ENCODE measurements around the gene DSP.

DSP gene

GRCh38 chr6:7541175-7542064, at the start of gene DSP:
Gene DSP (plus strand): TSS chr6:7541671. CDS start chr6:7541916, 245 bp downstream.
- DNase-seq: no peak

GRCh38 chr6:7493866-7494265, 47.6 kb upstream of the DSP start:
- no peak for DNase-seq

GRCh38 chr6:7494638-7495037, 46.8 kb upstream of the DSP start:
- no peak for DNase-seq

- no peak for DNase-seq
These were observed 45.1 kb upstream of the DSP start for GRCh38 chr6:7496266-7496875.

- no peak for DNase-seq
These were observed 40.7 kb upstream of the DSP start for GRCh38 chr6:7500752-7501282.

GRCh38 chr6:7502743-7503142, 38.7 kb upstream of the DSP start:
- no peak for DNase-seq

GRCh38 chr6:7504041-7504440, 37.4 kb upstream of the DSP start:
- DNase-seq: no peak

GRCh38 chr6:7505189-7505699, 36.2 kb upstream of the DSP start:
- DNase-seq: no peak

GRCh38 chr6:7507600-7507999, 33.9 kb upstream of the DSP start:
- no peak for DNase-seq

GRCh38 chr6:7512320-7512719, 29.2 kb upstream of the DSP start:
- DNase-seq: no peak

- no peak for DNase-seq
These were observed 27.9 kb upstream of the DSP start for GRCh38 chr6:7513529-7513928.

GRCh38 chr6:7515363-7515762, 26.1 kb upstream of the DSP start:
- DNase-seq: no peak

- no peak for DNase-seq
These were observed 22.6 kb upstream of the DSP start for GRCh38 chr6:7518877-7519276.

GRCh38 chr6:7522873-7523272, 18.6 kb upstream of the DSP start:
- no peak for DNase-seq

- DNase-seq: no peak
These were observed 17.5 kb upstream of the DSP start for GRCh38 chr6:7523922-7524321.

- DNase-seq: no peak
These were observed 14.7 kb upstream of the DSP start for GRCh38 chr6:7526755-7527154.

- DNase-seq: no peak
These were observed 12.9 kb upstream of the DSP start for GRCh38 chr6:7528565-7528964.

GRCh38 chr6:7529141-7529540, 12.3 kb upstream of the DSP start:
- no peak for DNase-seq

GRCh38 chr6:7532232-7532631, 9.2 kb upstream of the DSP start:
- no peak for DNase-seq

- no peak for DNase-seq
These were observed 8.7 kb upstream of the DSP start for GRCh38 chr6:7532821-7533220.

GRCh38 chr6:7534192-7534591, 7.3 kb upstream of the DSP start:
- DNase-seq: no peak

- DNase-seq: no peak
These were observed 6.0 kb upstream of the DSP start for GRCh38 chr6:7535498-7535897.

GRCh38 chr6:7537565-7538174, 3.8 kb upstream of the DSP start:
- DNase-seq: no peak

- DNase-seq: no peak
These were observed 3.0 kb upstream of the DSP start for GRCh38 chr6:7538484-7538883.

All from activated naive CD4-positive, alpha-beta T cell (primary cell).